Right lobe of liver (tissue), 4 donors: Measurements from ENCODE around the gene EVPLL.
A peak's percentile ranks its signal among the peaks of the same experiment; 100 is the strongest.

Experiments
- POLR2A ChIP-seq: fragments of 450-650 bp; IDR thresholded peaks from one replicate; pipeline ENCODE4 v1.6.1; 2017; ENCODE audit warnings: antibody characterized with exemption, mild to moderate bottlenecking
- TF ChIP-seq, protein P1 (sequence below), 4 donors: fragments of 200-600 bp in 3 of 4; fragments of 450-650 bp in 1 of 4; IDR thresholded peaks; one replicate each; pipeline versions ENCODE4 v1.5.1 to v1.8.0; 2016 to 2022; ENCODE audit warnings: antibody characterized with exemption in 4 of 4, mild to moderate bottlenecking in 2 of 4
- donor health status: DM: no; HTN: no; CAD: no.
- donor health status: DM: no; HTN: no; CAD: no.
- donor health status: DM: no; HTN: yes; CAD: no.

DNA sequence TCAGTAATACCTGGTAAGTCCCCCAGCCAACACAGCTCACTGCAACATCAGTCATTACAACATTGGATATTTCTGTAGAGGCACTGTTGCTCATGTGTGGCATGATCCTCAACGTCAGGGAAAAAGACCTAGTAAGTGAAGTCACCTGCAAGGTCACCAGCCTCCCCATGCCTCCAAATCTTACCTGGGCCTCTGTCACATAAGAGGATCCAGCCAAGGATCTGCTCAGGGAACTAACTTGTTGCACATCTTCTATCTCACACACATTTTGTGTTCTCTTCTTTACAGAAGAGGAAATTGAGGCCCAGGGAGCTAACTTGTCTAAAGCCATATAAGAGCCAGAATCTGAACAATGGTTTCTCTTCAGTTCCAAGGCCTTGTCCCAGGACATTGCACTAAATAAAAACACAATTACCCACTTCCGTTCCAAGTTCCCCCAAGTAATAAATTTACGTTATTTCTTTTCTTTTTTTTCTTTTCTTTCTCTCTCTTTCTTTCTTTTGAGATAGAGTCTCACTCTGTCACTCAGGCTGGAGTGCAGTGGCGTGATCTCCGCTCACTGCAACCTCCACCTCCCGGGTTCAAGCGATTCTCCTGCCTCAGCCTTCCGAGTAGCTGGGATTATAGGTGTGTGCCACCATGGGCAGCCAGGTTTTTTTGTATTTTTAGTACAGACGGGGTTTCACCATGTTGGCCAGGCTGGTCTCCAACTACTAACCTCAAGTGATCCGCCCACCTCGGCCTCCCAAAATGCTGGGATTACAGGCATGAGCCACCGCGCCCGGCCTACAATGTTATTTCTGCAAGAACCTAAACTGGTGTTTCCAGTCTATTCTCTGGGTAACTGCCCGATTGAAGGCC, 15.5 kb upstream of the EVPLL start:
- TF ChIP-seq, protein P1, sequence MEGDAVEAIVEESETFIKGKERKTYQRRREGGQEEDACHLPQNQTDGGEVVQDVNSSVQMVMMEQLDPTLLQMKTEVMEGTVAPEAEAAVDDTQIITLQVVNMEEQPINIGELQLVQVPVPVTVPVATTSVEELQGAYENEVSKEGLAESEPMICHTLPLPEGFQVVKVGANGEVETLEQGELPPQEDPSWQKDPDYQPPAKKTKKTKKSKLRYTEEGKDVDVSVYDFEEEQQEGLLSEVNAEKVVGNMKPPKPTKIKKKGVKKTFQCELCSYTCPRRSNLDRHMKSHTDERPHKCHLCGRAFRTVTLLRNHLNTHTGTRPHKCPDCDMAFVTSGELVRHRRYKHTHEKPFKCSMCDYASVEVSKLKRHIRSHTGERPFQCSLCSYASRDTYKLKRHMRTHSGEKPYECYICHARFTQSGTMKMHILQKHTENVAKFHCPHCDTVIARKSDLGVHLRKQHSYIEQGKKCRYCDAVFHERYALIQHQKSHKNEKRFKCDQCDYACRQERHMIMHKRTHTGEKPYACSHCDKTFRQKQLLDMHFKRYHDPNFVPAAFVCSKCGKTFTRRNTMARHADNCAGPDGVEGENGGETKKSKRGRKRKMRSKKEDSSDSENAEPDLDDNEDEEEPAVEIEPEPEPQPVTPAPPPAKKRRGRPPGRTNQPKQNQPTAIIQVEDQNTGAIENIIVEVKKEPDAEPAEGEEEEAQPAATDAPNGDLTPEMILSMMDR (IDR thresholded peaks at IDR 0.05) = no peak
- TF ChIP-seq POLR2A = peak; percentile 49
